ENCODE data around the gene BRD2.
A peak's percentile ranks its signal among the peaks of the same experiment; 100 is the strongest.

Gene BRD2

GRCh38 chr6:32995448-32995847 is 27.1 kb downstream of the BRD2 start:
- DNase-seq = no peak

GRCh38 chr6:33000055-33000454 is 31.7 kb downstream of the BRD2 start:
- DNase-seq = peak in 1 of 4 experiments; percentile 16

GRCh38 chr6:33001685-33002084 is 33.3 kb downstream of the BRD2 start:
- DNase-seq = no peak

- DNase-seq = no peak
Measured at GRCh38 chr6:33004940-33005339, 36.5 kb downstream of the BRD2 start.

- no peak for DNase-seq
Measured at GRCh38 chr6:33007831-33008400, 39.5 kb downstream of the BRD2 start.

- no peak for DNase-seq
Measured at GRCh38 chr6:33008944-33009861, 40.8 kb downstream of the BRD2 start, which contains the start of gene HLA-DOA. HLA-DOA (minus strand) TSS chr6:33009591.

GRCh38 chr6:33010356-33010755 is 42.0 kb downstream of the BRD2 start:
- no peak for DNase-seq

GRCh38 chr6:33013608-33014007 is 45.2 kb downstream of the BRD2 start:
- no peak for DNase-seq

GRCh38 chr6:33014841-33015634 is 46.6 kb downstream of the BRD2 start:
- peak; percentile 75 to 90 (median 86) for DNase-seq

GRCh38 chr6:33015798-33016197 is 47.4 kb downstream of the BRD2 start:
- no peak for DNase-seq

GRCh38 chr6:33017018-33017417 is 48.6 kb downstream of the BRD2 start:
- no peak for DNase-seq

- peak; percentile 71 to 85 (median 80) for DNase-seq
Measured at GRCh38 chr6:33017694-33018353, 49.4 kb downstream of the BRD2 start.

- no peak for DNase-seq
Measured at GRCh38 chr6:33018418-33018817, 50.0 kb downstream of the BRD2 start.

GRCh38 chr6:33018904-33019303 is 50.5 kb downstream of the BRD2 start:
- peak; percentile 92 to 97 (median 95) for DNase-seq

- DNase-seq = no peak
Measured at GRCh38 chr6:33019372-33019771, 51.0 kb downstream of the BRD2 start.

- DNase-seq = no peak
Measured at GRCh38 chr6:33021917-33022316, 53.5 kb downstream of the BRD2 start.

GRCh38 chr6:33023536-33023935 is 55.1 kb downstream of the BRD2 start:
- DNase-seq = no peak

GRCh38 chr6:33024521-33024920 is 56.1 kb downstream of the BRD2 start:
- no peak for DNase-seq

- DNase-seq = peak in 3 of 4 experiments; percentile 31 to 59 (median 34)
Measured at GRCh38 chr6:33028220-33028849, 59.9 kb downstream of the BRD2 start.

- peak; percentile 84 to 96 (median 94) for DNase-seq
Measured at GRCh38 chr6:33029328-33030184, 61.2 kb downstream of the BRD2 start.

GRCh38 chr6:33030245-33030644 is 61.9 kb downstream of the BRD2 start:
- DNase-seq = no peak
